CD4-positive, alpha-beta T cell treated with Interleukin-15 for 4 hours (primary cell): Measurements from ENCODE around the gene AMPD3.

Experiments used
- DNase-seq: peaks from one replicate; pipeline ENCODE4 v3.0.0-alpha.2; 2020; ENCODE audit warnings: low spot score

Gene AMPD3

GRCh38 chr11:10438458-10438857 lies 16.6 kb upstream of the AMPD3 start:
- DNase-seq = no peak

- DNase-seq = no peak
Observed at GRCh38 chr11:10439351-10439750, 15.7 kb upstream of the AMPD3 start.

GRCh38 chr11:10439924-10440323 lies 15.1 kb upstream of the AMPD3 start:
- DNase-seq = no peak

- DNase-seq = no peak
Observed at GRCh38 chr11:10440401-10440800, 14.7 kb upstream of the AMPD3 start.

- no peak for DNase-seq
Observed at GRCh38 chr11:10441091-10441490, 14.0 kb upstream of the AMPD3 start.

GRCh38 chr11:10441652-10442503 lies 13.2 kb upstream of the AMPD3 start:
- no peak for DNase-seq

GRCh38 chr11:10443152-10443551 lies 11.9 kb upstream of the AMPD3 start:
- DNase-seq = no peak

GRCh38 chr11:10443721-10444235 lies 11.3 kb upstream of the AMPD3 start:
- DNase-seq = no peak

- no peak for DNase-seq
Observed at GRCh38 chr11:10444725-10445315, 10.2 kb upstream of the AMPD3 start.

- DNase-seq = no peak
Observed at GRCh38 chr11:10447445-10447844, 7.6 kb upstream of the AMPD3 start.

- peak; percentile 39 for DNase-seq
Observed at GRCh38 chr11:10450462-10451425, 4.3 kb upstream of the AMPD3 start.

GRCh38 chr11:10451426-10452116 lies 3.5 kb upstream of the AMPD3 start:
- no peak for DNase-seq

GRCh38 chr11:10452211-10452767 lies 2.8 kb upstream of the AMPD3 start:
- DNase-seq = no peak

GRCh38 chr11:10453261-10453660 lies 1.8 kb upstream of the AMPD3 start:
- no peak for DNase-seq

GRCh38 chr11:10455637-10456487 lies 798 bp downstream of the AMPD3 start:
- peak; percentile 76 for DNase-seq

- DNase-seq = no peak
Observed at GRCh38 chr11:10456519-10456918, 1.5 kb downstream of the AMPD3 start.

- no peak for DNase-seq
Observed at GRCh38 chr11:10457901-10458300, 2.8 kb downstream of the AMPD3 start.

- DNase-seq = peak; percentile 83
Observed at GRCh38 chr11:10459029-10459970, 4.2 kb downstream of the AMPD3 start.

- DNase-seq = no peak
Observed at GRCh38 chr11:10460611-10461275, 5.7 kb downstream of the AMPD3 start.
